ENCODE results near the gene ULK4. TPM values are rescaled to one million over a fixed set of nuclear protein-coding genes. Genes with fewer than 3 reads are reported as not detected.

Gene ULK4
- total RNA-seq, 1 experiment from 2014 or later: 6.3 TPM

- no peak overlapping the region for H3K4me2 ChIP-seq (ENCODE audit: low read length)
- ChIA-PET RAD21 (ENCODE audit: low non-redundant PET in 1 of 2, low total read pairs in 2 of 2, uncharacterized antibody in 2 of 2, unreplicated experiment in 2 of 2) (no interaction called here), CTCF (no interaction called here), POLR2A (no interaction called here)
- no peaks in the 10 kb centered on the region for H4K20me1 ChIP-seq (ENCODE audit: insufficient read depth)
- H3K4me1 ChIP-seq (ENCODE audit: control insufficient read depth in 1 of 2, insufficient read depth in 2 of 2, low read length in 2 of 2): no peaks in the 10 kb centered on the region
- H3K9me2 ChIP-seq (ENCODE audit: insufficient read depth): no peaks in the 10 kb centered on the region
- no peaks in the 10 kb centered on the region for H3K27me3 ChIP-seq (ENCODE audit: insufficient read depth, low read length)
- ATAC-seq (no peak), DNase-seq (ENCODE audit: low read depth, low spot score) (no peak)
- intact Hi-C loops (cut with micrococcal nuclease): no loop called here
- H3K9ac ChIP-seq (ENCODE audit: low read length): no peak overlapping the region
- H3K27ac ChIP-seq (ENCODE audit: low read depth, low read length): no peak overlapping the region
- no peaks in the 10 kb centered on the region for H3K36me3 ChIP-seq (ENCODE audit: control insufficient read depth in 1 of 2, insufficient read depth in 2 of 2, low read length in 2 of 2)
- H2AFZ ChIP-seq (ENCODE audit: low read depth, low read length, poor library complexity, severe bottlenecking): no peak overlapping the region
- H3K4me3 ChIP-seq (replicated peaks in 1 of 2; ENCODE audit: low read depth in 1 of 2, low read length in 2 of 2): no peak overlapping the region
- no peaks in the 10 kb centered on the region for H3K9me3 ChIP-seq (ENCODE audit: control insufficient read depth in 1 of 2, insufficient read depth in 1 of 2, low read depth in 1 of 2, low read length in 2 of 2)
- H3K79me2 ChIP-seq (ENCODE audit: insufficient read depth, low read length): no peaks in the 10 kb centered on the region
- no TSS peak for BruUV-seq (replicated peaks)
- TF ChIP-seq FOSL1 (IDR thresholded peaks at IDR 0.05; ENCODE audit: low read depth) (no peak), EZH2phosphoT487 (IDR thresholded peaks at IDR 0.05; ENCODE audit: borderline replicate concordance) (no peak), ATF3 (IDR thresholded peaks at IDR 0.05) (no peak), EGR1 (IDR thresholded peaks at IDR 0.05; ENCODE audit: low read depth) (no peak), MAX (IDR thresholded peaks at IDR 0.05) (no peak), EZH2 (IDR thresholded peaks at IDR 0.05) (no peak), ZBTB33 (IDR thresholded peaks at IDR 0.05; ENCODE audit: extremely low read depth, insufficient replicate concordance, low read length) (no peak), SRF (IDR thresholded peaks at IDR 0.05; ENCODE audit: low read depth) (no peak), CTCF (IDR thresholded peaks at IDR 0.05 in 2 of 3, conservative IDR thresholded peaks at IDR 0.05 in 1 of 3; ENCODE audit: borderline replicate concordance in 1 of 3, insufficient read depth in 1 of 3, low read depth in 2 of 3, low read length in 2 of 3) (no peak), ZNF274 (IDR thresholded peaks at IDR 0.05; ENCODE audit: low read depth, low read length) (no peak), REST (IDR thresholded peaks at IDR 0.05; ENCODE audit: low read depth) (no peak), CBX3 (IDR thresholded peaks at IDR 0.05; ENCODE audit: low read depth) (no peak), ZFX (IDR thresholded peaks at IDR 0.05) (no peak), RAD21 (IDR thresholded peaks at IDR 0.05; ENCODE audit: low read depth) (no peak), TCF7L2 (IDR thresholded peaks at IDR 0.05; ENCODE audit: borderline replicate concordance, extremely low read depth, insufficient read depth, insufficient read length) (no peak), POLR2A (IDR thresholded peaks at IDR 0.05; ENCODE audit: borderline replicate concordance, extremely low read depth, insufficient read depth, insufficient read length) (no peak), SIN3A (IDR thresholded peaks at IDR 0.05; ENCODE audit: low read depth) (no peak)
Measured at GRCh38 chr3:41519746-41520145, 442.2 kb downstream of the ULK4 start.
